ENCODE data around the gene CNPY4. TPM values are rescaled to one million over a fixed set of nuclear protein-coding genes. Genes with fewer than 3 reads are reported as not detected.

Gene CNPY4
- total and polyA plus RNA-seq, 2 donors from 2014 or later, result 11.6 to 22.0 TPM

DNA sequence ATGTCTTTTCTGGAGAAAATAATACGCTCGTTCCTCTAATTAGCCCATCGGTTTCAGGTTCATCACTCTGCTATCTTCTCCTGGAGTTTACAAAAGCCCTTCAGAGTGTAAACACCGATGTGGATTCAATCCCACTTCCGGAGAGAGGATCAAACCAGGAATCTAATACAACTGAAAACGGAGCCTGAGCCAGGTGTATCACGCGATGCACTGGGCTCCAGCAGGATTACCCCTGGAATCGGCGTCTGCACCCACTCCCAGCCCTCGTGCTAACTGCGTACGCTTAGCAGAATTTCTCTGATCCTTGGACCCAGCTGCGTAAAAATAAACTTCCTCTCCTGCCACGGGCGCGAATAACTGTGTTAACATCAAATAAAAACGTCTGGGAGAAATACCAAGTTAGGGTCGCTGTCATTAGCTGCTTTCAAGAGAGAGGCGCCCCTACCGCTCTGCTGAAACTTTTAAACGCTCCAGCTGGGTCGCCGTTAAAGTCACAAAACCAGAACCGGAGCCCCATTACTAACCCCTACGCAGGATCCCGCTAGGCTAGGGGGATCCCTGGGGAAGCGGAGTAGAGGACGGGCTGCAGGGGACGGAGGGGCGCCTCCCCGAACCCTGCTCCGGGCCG lies 38.4 kb upstream of the CNPY4 start:
- H3K4me1 ChIP-seq (ENCODE audit: control insufficient read depth in 2 of 3, insufficient read depth in 2 of 3, low read depth in 1 of 3, low read length in 3 of 3), result peaks cover 2 to 21% (median 10%) of the 10 kb centered on the region in 3 donors
- DNase-seq (peak in 3 of 5 donors; percentile 26 to 64 (median 50)), FAIRE-seq (no peak)
- H3K36me3 ChIP-seq (ENCODE audit: control insufficient read depth in 2 of 3, insufficient read depth in 3 of 3, low read length in 3 of 3), result peaks cover 0 to 11% (median 4%) of the 10 kb centered on the region in 3 donors
- TF ChIP-seq, protein P1, sequence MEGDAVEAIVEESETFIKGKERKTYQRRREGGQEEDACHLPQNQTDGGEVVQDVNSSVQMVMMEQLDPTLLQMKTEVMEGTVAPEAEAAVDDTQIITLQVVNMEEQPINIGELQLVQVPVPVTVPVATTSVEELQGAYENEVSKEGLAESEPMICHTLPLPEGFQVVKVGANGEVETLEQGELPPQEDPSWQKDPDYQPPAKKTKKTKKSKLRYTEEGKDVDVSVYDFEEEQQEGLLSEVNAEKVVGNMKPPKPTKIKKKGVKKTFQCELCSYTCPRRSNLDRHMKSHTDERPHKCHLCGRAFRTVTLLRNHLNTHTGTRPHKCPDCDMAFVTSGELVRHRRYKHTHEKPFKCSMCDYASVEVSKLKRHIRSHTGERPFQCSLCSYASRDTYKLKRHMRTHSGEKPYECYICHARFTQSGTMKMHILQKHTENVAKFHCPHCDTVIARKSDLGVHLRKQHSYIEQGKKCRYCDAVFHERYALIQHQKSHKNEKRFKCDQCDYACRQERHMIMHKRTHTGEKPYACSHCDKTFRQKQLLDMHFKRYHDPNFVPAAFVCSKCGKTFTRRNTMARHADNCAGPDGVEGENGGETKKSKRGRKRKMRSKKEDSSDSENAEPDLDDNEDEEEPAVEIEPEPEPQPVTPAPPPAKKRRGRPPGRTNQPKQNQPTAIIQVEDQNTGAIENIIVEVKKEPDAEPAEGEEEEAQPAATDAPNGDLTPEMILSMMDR (IDR thresholded peaks at IDR 0.05; ENCODE audit: borderline replicate concordance, extremely low read depth, insufficient read depth), result no peak
- H3K27ac ChIP-seq (ENCODE audit: low read depth in 2 of 2, low read length in 2 of 2), result peak overlapping the region; percentile 53 to 71
- no peaks in the 10 kb centered on the region for H3K27me3 ChIP-seq (ENCODE audit: control insufficient read depth, insufficient read depth, low read length)
- peak overlapping the region; percentile 87 to 96 (median 96) for H3K9ac ChIP-seq (ENCODE audit: low read length in 3 of 3)
- intact Hi-C loops (cut with DNase I), result no loop called here
- H3K4me3 ChIP-seq (ENCODE audit: low read length in 3 of 3), result peak overlapping the region; percentile 97 to 98 (median 98)
- H3K9me3 ChIP-seq (ENCODE audit: control insufficient read depth in 2 of 3, insufficient read depth in 1 of 3, low read length in 3 of 3), result peaks cover 0 to 3% (median 0%) of the 10 kb centered on the region in 3 donors

DNA sequence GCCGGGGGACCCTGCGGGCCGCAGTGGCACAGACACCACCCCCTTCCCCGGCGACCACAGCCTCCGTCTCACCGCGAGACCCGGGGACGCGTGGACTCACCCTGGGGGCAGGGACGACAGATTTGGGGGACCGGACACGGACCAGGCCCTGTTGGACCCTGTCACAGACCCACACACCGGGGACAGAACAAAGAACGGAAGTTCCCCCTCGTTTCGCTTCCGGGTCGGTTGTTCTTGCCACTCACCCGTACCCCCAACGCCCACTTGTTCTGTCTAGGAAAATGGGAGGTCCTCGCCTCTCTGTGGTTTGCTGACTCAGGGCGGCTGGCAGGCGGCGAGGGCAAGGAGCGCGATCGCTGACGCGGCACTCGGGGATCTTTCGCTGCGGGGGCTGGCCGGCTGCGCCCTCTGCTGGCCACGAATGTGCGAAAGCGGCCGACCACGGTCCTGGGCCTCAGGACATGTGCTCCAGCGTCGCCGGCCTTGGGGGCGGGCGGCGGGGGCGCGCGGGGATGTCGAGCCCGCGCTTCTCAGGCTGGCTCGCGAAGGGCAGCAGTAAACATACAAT lies 37.8 kb upstream of the CNPY4 start, which contains the start of gene ZNF3:
Gene ZNF3, minus strand, starts transcription at position 189 of the 568 bp plus-strand sequence. CDS start 4,366 bp downstream, outside the sequence.
- Histone ChIP-seq H3K27ac (ENCODE audit: low read depth in 2 of 2, low read length in 2 of 2) (peak within 1 kb of the TSS; percentile 71 to 81), H3K27me3 (ENCODE audit: control insufficient read depth, insufficient read depth, low read length) (no peaks in the 10 kb centered on the region), H3K9ac (ENCODE audit: low read length in 3 of 3) (peak within 1 kb of the TSS; percentile 87 to 96 (median 96)), H3K36me3 (ENCODE audit: control insufficient read depth in 2 of 3, insufficient read depth in 3 of 3, low read length in 3 of 3) (peaks cover 0 to 11% (median 4%) of the 10 kb centered on the region in 3 donors), H3K4me1 (ENCODE audit: control insufficient read depth in 2 of 3, insufficient read depth in 2 of 3, low read depth in 1 of 3, low read length in 3 of 3) (peaks cover 2 to 21% (median 10%) of the 10 kb centered on the region in 3 donors), H3K4me3 (ENCODE audit: low read length in 3 of 3) (peak within 1 kb of the TSS; percentile 97 to 98 (median 98)), H3K9me3 (ENCODE audit: control insufficient read depth in 2 of 3, insufficient read depth in 1 of 3, low read length in 3 of 3) (peaks cover 0 to 3% (median 0%) of the 10 kb centered on the region in 3 donors)
- FAIRE-seq (peak; percentile 85), DNase-seq (peak; percentile 99 to 100 (median 100))
- TF ChIP-seq, protein P1 (IDR thresholded peaks at IDR 0.05; ENCODE audit: borderline replicate concordance, extremely low read depth, insufficient read depth), result peak; percentile 92
- intact Hi-C loops (cut with DNase I), result no loop called here

- H3K4me1 ChIP-seq (ENCODE audit: control insufficient read depth in 2 of 3, insufficient read depth in 2 of 3, low read depth in 1 of 3, low read length in 3 of 3), result peaks cover 2 to 21% (median 10%) of the 10 kb centered on the region in 3 donors
- no peaks in the 10 kb centered on the region for H3K9me3 ChIP-seq (ENCODE audit: control insufficient read depth in 2 of 3, insufficient read depth in 1 of 3, low read length in 3 of 3)
- peak overlapping the region; percentile 36 to 60 for H3K27ac ChIP-seq (ENCODE audit: low read depth in 2 of 2, low read length in 2 of 2)
- FAIRE-seq (no peak), DNase-seq (no peak)
- H3K4me3 ChIP-seq (ENCODE audit: low read length in 3 of 3), result peak overlapping the region in 1 of 3 donors; percentile 98
- no peak overlapping the region for H3K9ac ChIP-seq (ENCODE audit: low read length in 3 of 3)
- TF ChIP-seq, protein P1 (IDR thresholded peaks at IDR 0.05; ENCODE audit: borderline replicate concordance, extremely low read depth, insufficient read depth), result no peak
- peaks cover 0 to 8% (median 4%) of the 10 kb centered on the region in 3 donors for H3K36me3 ChIP-seq (ENCODE audit: control insufficient read depth in 2 of 3, insufficient read depth in 3 of 3, low read length in 3 of 3)
- intact Hi-C loops (cut with DNase I), result no loop called here
- H3K27me3 ChIP-seq (ENCODE audit: control insufficient read depth, insufficient read depth, low read length), result no peaks in the 10 kb centered on the region
These were observed 36.5 kb upstream of the CNPY4 start for GRCh38 chr7:100082978-100083377.

Data from kidney (tissue), 14 donors.